ENCODE data around the gene CDCA3. TPM values are rescaled to one million over a fixed set of nuclear protein-coding genes. Genes with fewer than 3 reads are reported as not detected.

The CDCA3 gene
- total and polyA plus RNA-seq, 3 donors from 2014 or later = 27.5 to 81.7 (median 43.5) TPM

GRCh38 chr12:6869049-6870021, 18.2 kb upstream of the CDCA3 start:
- intact Hi-C loops (cut with DNase I; ENCODE audit: low total_unique reads) = no loop called here
- H3K36me3 ChIP-seq (ENCODE audit: low read depth, missing control alignments) = no peaks in the 10 kb centered on the region
- no peaks in the 10 kb centered on the region for H3K27me3 ChIP-seq
- 36 to 37% methylated on average over 9 to 12 of the region's 12 CpGs for WGBS, 2 donors
- peaks cover 40% of the 10 kb centered on the region for H3K4me1 ChIP-seq
- peak overlapping the region in 1 of 2 donors; percentile 90 for H3K4me3 ChIP-seq
- H3K27ac ChIP-seq = peak overlapping the region; percentile 90 to 95
- no peaks in the 10 kb centered on the region for H3K9me3 ChIP-seq
- peak; percentile 83 for DNase-seq
- peak; percentile 81 to 96 (median 87) for TF ChIP-seq CTCF (IDR thresholded peaks at IDR 0.05)
- no peak for TF ChIP-seq POLR2A (IDR thresholded peaks at IDR 0.05)

- no peak for DNase-seq
Observed at GRCh38 chr12:6868211-6869048, 17.3 kb upstream of the CDCA3 start.

GRCh38 chr12:6867413-6868210, 16.5 kb upstream of the CDCA3 start, which contains the start of gene TPI1:
TSS of gene TPI1 (plus strand) at chr12:6867531. CDS start at chr12:6867567, 36 bp downstream.
- Histone ChIP-seq H3K4me3 (peak within 1 kb of the TSS; percentile 90), H3K36me3 (ENCODE audit: low read depth, missing control alignments) (no peaks in the 10 kb centered on the region), H3K9me3 (no peaks in the 10 kb centered on the region), H3K27me3 (no peaks in the 10 kb centered on the region), H3K4me1 (peaks cover 35% of the 10 kb centered on the region), H3K27ac (peak within 1 kb of the TSS; percentile 90 to 95)
- intact Hi-C loops (cut with DNase I; ENCODE audit: low total_unique reads) = no loop called here
- WGBS, 2 donors = 0% methylated on average over 18 to 51 of the region's 86 CpGs
- TF ChIP-seq CTCF (IDR thresholded peaks at IDR 0.05) (no peak), POLR2A (IDR thresholded peaks at IDR 0.05) (peak; percentile 76)
- peak; percentile 90 for DNase-seq

More at GRCh38 chr12:6868211-6869048, 17.3 kb upstream of the CDCA3 start:
- peaks cover 35% of the 10 kb centered on the region for H3K4me1 ChIP-seq
- no peaks in the 10 kb centered on the region for H3K27me3 ChIP-seq
- H3K4me3 ChIP-seq = peak overlapping the region; percentile 90
- no peak for TF ChIP-seq POLR2A (IDR thresholded peaks at IDR 0.05)
- H3K27ac ChIP-seq = peak overlapping the region; percentile 90 to 95
- H3K36me3 ChIP-seq (ENCODE audit: low read depth, missing control alignments) = no peaks in the 10 kb centered on the region
- no peaks in the 10 kb centered on the region for H3K9me3 ChIP-seq
- intact Hi-C loops (cut with DNase I; ENCODE audit: low total_unique reads) = no loop called here
- 3 to 4% methylated on average over 19 to 22 of the region's 22 CpGs for WGBS, 2 donors

GRCh38 chr12:6866920-6867412, 15.9 kb upstream of the CDCA3 start:
- Histone ChIP-seq H3K36me3 (ENCODE audit: low read depth, missing control alignments) (no peaks in the 10 kb centered on the region), H3K4me3 (peak overlapping the region; percentile 90), H3K27me3 (no peaks in the 10 kb centered on the region), H3K4me1 (peaks cover 29% of the 10 kb centered on the region), H3K27ac (peak overlapping the region; percentile 90 to 95), H3K9me3 (no peaks in the 10 kb centered on the region)
- intact Hi-C loops (cut with DNase I; ENCODE audit: low total_unique reads) = no loop called here
- 4 to 5% methylated on average over 5 to 30 of the region's 33 CpGs for WGBS, 2 donors
- no peak for TF ChIP-seq POLR2A (IDR thresholded peaks at IDR 0.05)
- no peak for TF ChIP-seq CTCF (IDR thresholded peaks at IDR 0.05)
- no peak for DNase-seq
